HG03064 (cell line): Measurements from ENCODE around the gene FHIT.

Experiments
- ATAC-seq: cut with Tn5 transposase; IDR thresholded peaks from one replicate; pipeline ENCODE4 v1.9.1; 2021; ENCODE audit warnings: low read depth; ENCODE audit not compliant: unreplicated experiment

Gene FHIT

GRCh38 chr3:60395173-60395762 is 856.0 kb downstream of the FHIT start:
- no peak for ATAC-seq

DNA sequence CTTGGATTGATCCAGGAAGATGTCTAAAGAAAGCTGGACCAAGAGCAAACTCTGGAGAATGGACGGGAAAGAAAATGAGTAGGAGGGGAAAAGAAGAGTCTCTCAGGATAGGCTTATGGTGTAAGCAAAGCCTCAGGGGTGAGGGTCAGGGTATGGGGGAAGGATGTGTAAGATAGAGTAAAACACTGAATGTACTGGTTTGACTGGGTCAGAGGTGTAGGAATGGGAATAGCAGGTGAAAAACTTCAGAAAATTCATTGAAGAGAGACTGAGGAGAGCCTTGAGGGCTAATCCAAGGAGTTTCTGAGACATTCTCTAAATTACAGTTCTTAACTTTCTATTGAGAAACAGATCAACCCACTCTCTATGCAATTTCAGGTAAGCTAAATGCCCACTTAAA is 857.3 kb downstream of the FHIT start:
- no peak for ATAC-seq

DNA sequence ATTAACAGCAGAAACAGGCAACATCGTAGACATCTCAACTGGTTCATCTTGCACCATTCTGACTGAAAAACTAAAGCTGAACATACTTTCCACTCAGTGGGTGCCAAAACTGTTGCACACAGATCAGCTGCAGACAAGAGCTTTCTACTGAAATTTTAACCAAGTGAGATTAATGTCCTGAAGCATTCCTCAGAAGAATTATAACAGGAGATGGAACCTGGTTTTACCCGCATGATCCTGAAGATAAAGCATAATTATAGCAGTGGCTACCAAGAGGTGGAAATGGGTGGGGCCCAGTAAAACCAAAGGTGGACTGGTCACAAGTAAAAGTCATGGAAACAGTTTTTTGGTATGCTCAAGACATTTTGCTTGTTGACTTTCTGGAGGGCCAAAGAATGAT is 858.8 kb downstream of the FHIT start:
- no peak for ATAC-seq

- no peak for ATAC-seq
Measured at GRCh38 chr3:60391292-60391691, 860.0 kb downstream of the FHIT start.

- ATAC-seq, result no peak
Measured at GRCh38 chr3:60388731-60389130, 862.5 kb downstream of the FHIT start.

- no peak for ATAC-seq
Measured at GRCh38 chr3:60386306-60386705, 864.9 kb downstream of the FHIT start.

DNA sequence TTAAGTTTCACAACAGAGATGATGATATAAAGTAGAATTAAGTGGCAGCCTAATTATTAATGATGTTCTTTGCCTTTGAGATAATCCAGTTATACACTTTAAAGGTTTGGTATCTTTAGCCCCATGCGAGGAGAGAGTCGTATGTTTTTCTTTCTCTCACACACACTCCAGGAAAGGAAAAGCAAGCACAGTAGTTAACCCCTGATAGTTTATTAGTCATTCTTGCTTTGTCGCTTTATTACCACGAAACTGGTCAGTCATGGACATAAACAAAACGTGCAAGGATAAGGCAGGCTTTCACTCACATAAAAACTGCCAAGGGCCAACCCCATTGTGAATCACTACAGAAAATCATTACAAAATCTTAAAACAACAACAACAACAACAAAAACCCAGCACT is 866.9 kb downstream of the FHIT start:
- ATAC-seq, result no peak

- no peak for ATAC-seq
Measured at GRCh38 chr3:60383345-60383744, 867.9 kb downstream of the FHIT start.

DNA sequence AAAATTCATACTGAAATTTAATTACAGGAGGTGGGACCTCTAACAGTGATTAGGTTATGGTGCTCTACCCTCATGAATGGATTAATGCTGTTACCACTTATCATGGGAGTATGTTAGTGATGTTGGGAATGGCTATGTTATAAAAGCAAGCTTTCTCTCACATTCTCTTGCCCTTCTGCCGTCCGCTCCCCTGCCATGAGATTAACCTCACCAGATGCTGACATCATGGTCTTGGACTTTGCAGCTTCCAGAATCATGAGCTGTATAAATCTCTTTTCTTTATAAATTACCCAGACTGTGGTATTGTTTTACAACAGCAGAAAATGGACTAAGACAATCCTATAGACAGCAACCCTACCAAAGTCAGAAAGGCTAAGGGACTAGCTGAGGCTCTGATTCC is 884.8 kb downstream of the FHIT start:
- ATAC-seq, result no peak

- no peak for ATAC-seq
Measured at GRCh38 chr3:60365360-60365759, 885.9 kb downstream of the FHIT start.

- no peak for ATAC-seq
Measured at GRCh38 chr3:60364475-60364874, 886.8 kb downstream of the FHIT start.

DNA sequence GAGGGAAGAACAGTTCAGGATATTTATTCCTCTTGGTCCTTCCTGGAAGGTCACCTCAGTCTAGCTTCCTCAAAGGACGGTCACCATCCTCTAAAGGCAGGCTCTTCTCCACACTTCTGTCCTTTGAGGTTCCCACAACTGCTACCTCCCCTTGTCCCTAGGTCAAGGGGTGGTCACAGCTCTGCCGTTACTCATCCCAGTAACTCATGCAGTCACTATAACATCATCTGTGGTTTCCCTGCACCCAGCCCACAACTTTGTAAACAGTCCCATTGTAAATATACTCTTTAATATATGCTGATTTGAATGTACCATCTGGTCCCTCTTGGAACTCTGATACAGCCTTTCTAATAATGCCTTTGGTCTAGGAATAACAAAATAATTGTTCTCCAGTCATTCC is 887.4 kb downstream of the FHIT start:
- no peak for ATAC-seq

GRCh38 chr3:60355825-60356224 is 895.4 kb downstream of the FHIT start:
- ATAC-seq, result no peak

DNA sequence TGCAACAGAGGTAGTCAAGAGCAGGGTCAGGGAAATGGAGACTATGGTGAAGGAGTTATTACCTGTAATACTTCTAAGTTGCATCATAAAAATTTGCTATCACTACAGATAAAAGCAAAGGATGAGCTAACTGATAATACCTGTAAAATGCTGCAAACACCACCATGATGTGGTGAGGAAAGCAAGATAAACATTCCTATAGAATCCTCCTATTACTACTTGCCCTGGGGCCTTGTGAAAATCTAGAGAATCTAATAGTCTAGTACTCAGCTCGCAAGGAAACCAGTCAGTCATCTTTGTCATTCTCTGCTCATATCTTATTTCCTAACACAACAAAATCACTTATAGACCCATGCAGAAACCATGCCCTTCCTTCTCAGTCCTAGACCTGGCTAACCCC is 899.8 kb downstream of the FHIT start:
- ATAC-seq, result no peak

- no peak for ATAC-seq
Measured at GRCh38 chr3:60344340-60344739, 906.9 kb downstream of the FHIT start.

GRCh38 chr3:60343831-60344230 is 907.4 kb downstream of the FHIT start:
- no peak for ATAC-seq

DNA sequence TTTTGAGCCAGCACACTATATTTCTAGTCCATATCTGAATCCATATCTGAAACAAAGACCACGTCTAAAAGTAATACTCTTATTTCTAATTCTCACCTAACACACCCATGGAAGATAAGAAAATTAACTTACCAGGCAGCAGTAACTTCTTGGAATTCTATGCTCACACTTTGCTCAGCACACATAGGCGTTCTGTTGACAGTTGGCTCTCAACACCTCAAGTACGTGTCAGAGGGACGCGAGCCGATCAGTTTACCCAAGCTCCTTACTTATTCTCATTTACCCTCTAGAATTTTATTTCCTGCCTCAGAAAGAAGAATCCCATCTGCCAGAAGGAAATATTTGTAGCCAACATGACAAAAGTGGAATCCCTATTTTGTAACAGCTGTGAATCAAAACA is 911.9 kb downstream of the FHIT start:
- no peak for ATAC-seq

DNA sequence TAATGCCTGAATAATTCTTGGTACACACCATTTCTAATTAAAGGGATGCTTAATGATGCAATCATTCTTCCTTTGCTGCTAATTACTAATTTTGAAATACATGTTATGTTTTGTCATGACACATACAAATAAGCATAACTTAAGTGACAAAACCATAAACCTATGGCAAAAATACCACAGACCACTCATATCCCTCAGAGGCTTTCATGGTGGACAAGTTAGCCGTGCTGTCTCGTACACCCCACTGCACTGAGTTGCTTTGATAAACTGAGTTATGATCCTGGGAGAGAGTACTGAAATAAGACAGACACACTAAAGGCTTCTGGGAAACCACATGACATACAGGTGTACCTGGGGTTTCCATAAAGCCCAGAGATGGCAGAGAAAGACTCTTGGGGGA is 913.8 kb downstream of the FHIT start:
- no peak for ATAC-seq

GRCh38 chr3:60336061-60336460 is 915.2 kb downstream of the FHIT start:
- no peak for ATAC-seq

- no peak for ATAC-seq
Measured at GRCh38 chr3:60333710-60334109, 917.5 kb downstream of the FHIT start.

- ATAC-seq, result no peak
Measured at GRCh38 chr3:60330107-60330506, 921.1 kb downstream of the FHIT start.

GRCh38 chr3:60325610-60326170 is 925.6 kb downstream of the FHIT start:
- no peak for ATAC-seq

GRCh38 chr3:60323651-60324050 is 927.6 kb downstream of the FHIT start:
- ATAC-seq, result no peak
